HG03196 (cell line): Measurements from ENCODE around the gene GRB10.

Experiments used
- ATAC-seq: cut with Tn5 transposase; IDR thresholded peaks from one replicate; pipeline ENCODE4 v1.9.1; 2021; ENCODE audit not compliant: unreplicated experiment

GRB10 gene

DNA sequence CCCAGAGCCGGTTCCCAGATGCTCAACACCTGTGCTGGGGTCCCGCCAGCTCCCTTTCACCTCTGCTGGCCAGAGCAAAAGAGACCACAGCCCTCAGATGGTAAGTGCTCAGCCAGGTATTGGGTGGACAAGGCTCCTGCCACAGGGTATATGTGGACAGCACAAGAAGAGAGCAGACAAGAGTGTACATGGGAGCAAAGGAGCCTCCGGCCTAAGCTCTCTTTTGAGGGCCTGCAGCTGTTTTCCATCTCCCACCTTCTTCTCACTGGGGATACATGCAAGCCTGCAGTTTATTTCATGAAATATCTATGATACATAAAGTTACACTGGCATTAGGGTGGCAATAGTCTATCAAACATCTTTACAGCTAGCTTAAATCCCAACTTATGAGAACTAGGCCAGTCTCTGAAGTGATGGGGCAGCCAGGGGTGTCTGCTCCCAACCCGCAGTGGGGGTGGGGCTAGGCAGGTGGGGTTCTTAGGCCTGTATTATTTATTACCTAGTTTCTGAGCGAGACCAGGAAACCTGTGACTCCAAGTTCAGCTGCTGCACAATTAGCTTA, 167.1 kb downstream of the GRB10 start:
- ATAC-seq = no peak

DNA sequence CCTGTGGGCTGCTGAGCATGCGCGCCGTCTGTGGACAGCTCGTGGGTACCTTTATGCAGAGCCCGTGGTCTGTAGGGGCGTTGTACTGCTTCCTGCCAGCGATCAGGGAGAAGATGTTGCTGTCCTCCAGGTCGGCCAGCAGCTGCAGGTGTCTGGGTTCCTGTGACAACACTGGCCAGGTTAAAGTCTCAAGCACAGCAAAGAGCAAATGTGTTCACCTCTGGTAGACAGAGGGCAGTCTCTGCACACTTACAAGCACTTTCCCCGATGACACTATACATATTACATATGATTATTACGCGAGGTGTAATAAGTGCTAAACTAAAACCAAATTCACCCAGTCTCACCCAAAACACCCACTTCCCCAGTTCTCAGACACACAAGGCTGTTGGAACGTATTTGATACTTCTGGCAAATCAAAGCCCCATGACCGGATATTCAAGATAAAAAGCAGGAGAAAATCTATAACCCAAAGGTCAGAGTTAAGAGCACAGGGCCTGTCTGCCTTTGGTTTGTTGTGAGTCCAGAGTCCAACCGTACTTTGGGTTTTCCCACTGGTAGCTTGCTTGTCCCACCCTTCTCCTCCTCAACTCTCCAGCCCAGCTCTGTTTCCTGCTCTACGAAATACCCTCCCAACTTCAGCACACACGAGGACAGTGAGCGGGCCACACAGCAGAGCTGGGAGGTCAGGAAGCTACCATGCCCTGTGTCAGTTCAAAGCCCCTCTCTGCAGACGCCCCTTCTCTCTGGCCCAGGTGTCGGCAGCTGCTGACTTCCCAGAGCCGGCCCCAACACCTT, 167.8 kb downstream of the GRB10 start:
- ATAC-seq = no peak

DNA sequence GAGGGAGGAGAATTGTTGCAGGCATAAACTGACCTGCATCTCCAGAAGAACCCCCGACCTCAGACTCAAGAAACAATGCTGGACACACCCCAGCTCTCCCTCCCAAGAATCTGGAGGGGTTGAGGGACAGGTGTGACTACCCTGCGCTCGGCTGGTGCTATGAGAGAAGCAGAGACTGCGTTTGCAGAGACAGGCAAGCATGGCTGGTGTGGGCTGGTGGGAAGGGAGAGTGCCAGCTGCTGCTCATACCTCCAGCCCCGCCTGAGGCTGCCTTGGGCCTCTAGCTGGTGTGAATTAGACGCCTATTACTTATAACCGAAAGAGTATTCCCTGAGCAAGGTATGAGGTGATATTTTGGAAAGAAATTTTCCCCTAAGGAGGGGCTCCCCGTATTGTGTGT, 169.2 kb downstream of the GRB10 start:
- ATAC-seq = no peak

DNA sequence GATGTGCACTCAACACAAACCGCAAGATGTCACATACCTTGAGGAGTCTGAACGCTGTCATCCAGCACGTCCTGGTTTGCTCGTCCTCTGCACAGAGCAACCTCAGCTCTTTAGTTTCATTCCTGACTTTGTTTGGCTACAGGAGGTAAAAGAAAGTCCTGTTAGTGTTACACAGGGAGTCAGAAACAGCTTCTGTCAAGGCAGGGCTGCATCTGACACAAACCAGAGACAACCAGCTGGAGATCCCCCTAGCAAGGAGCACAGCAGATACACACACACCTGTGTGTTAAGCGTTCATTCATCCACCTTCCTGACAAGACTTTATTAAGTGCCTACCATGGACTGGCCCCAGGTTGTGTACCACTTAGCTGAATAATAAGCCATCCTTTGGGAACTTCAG, 170.0 kb downstream of the GRB10 start:
- ATAC-seq = no peak

DNA sequence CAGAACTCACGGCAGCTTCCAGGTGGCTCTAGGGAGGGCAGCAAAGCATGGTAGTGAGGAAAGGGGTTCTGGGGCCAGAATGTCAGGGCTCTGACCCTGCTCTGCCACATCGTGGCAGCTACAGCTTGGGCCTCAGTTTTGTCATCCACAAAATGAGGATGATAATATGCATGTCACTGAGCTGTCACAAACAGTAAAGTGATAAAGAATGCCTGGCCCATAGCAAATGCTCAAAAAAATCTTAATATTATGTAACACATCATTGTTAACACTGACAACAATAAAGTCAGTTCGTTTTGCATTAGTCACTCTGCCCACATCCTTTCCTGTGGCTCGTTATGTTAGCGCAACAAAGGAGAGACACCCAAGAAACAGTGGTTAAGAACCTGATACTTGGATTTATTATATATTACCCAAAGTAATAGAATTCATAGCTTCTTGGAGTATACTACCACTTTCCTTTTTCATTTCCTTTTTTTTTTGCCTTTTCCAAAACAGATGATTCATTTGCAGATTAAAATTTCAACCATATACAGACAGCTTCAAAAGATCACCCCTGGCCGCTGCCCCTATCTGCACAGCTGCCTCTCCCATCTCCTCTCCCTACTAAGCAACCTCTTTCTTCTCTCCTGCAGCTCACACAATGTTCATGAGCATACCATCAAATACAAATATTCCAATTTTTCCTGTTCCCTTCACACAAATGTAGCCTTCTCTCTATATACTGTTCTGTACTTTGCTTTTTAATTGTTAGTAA, 172.0 kb downstream of the GRB10 start:
- peak; percentile 78 for ATAC-seq

DNA sequence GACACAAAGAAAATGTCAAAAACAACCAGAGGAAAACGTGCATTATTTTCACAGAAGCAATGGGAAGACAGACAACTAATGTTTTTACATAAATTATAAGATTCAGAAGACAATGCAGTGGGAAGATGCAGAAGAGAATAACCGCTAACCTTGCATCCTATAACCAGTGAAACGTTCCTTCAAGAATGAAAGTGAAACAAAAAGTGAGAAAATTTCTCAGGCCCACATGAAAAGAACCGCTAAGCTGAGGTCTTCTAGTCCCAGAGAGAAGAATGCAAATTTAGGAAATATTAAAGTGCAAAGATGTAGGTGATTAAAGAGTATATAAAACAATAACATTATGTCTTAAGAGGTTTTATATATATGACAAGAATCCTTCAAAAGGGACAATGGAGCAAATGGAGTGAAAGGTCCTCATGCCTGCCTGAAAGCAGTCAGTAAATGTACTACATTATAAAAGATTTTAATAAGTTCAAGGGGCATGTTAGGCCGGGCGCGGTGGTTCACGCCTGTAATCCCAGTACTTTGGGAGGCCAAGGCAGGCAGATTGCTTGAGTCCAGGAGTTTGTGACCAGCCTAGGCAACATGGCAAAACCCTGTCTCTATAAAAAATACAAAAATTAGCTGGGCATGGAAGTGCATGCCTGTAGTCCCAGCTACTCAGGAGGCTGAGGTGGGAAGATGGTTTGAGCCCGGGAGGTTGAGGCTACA, 174.3 kb downstream of the GRB10 start:
- no peak for ATAC-seq

DNA sequence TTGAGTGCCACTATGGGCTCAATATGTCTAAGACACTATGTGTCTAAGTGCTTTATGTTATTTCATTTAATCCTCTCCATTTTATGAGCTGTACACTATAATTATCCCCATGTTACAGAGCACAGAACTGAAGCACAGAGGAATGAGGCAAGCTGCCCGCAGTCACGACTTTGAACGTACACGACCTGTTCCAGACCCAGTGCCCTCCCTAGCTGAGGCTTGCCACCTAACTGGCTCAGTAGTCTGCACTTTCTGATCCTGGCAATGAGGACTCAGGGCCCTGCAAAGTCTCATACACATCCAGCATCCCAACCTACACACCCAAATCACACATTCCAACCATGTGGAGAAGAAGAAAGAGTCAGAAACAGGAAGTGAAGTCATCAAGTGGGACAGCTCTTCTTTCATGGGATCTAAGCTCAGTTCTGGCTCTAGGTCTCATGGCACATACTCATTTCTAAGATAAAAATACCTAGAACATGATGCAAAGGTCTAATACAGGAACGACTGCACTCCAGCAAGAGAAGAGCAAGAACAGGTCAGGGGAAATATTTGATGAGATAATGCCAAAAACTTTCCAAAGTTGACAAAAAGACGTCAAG, 175.1 kb downstream of the GRB10 start:
- ATAC-seq = no peak

DNA sequence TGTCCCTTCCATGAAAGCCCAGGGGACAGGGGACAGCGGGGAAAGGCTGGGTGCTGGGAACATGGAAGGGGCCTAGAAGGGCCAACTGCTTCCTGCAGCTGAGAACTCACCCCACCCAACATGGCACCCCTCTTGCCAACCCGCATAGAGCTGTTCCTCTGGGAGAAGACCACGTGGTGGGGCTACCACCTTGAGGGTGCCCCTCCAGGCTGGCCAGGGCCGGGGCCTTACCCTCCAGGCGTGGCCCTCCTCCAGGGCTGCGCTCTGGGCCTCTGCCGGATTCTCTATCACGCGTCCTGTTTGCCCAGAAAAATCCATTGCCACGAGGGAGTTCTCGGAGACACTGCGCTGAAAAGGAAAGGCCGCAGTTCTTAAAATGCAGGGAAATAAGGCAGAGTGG, 177.6 kb downstream of the GRB10 start:
- ATAC-seq = no peak

DNA sequence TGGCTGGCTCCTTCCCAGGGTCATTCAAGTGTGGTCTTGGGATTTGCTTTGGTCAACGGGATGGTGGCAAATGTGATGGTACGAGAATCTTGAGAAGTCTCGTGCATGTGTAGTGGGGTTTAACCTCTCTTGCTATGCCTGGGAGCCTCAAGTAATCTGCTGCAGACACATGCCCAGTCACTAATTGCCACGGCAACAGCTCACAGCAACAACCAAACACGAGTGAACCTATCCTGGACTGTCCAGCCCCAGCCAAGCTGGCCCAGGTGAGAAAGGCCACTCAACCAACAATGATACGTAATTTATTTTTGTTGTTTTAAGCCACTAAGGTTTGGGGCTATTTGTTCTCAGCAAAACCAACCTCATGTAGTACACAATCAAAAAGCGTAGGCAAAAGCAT, 179.4 kb downstream of the GRB10 start:
- no peak for ATAC-seq

DNA sequence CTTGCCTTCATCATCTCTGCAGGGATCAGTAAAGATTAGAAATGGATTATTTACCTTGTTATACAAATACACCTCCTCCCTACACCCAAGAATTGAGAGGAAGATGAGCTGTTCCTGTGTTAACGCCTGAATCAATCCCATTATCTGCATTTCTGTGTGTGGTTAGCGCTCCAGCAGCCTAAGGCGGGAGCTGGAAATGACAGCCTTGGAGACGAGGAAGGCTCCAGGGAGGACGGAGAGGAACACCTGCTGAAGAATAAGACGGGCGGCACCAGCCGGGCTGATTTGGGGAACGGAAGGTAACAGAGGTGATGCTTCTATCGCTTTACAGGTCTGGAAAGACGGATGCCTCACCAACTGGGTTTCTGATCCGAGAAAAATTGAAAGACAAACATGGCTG, 183.3 kb downstream of the GRB10 start:
- ATAC-seq = no peak

DNA sequence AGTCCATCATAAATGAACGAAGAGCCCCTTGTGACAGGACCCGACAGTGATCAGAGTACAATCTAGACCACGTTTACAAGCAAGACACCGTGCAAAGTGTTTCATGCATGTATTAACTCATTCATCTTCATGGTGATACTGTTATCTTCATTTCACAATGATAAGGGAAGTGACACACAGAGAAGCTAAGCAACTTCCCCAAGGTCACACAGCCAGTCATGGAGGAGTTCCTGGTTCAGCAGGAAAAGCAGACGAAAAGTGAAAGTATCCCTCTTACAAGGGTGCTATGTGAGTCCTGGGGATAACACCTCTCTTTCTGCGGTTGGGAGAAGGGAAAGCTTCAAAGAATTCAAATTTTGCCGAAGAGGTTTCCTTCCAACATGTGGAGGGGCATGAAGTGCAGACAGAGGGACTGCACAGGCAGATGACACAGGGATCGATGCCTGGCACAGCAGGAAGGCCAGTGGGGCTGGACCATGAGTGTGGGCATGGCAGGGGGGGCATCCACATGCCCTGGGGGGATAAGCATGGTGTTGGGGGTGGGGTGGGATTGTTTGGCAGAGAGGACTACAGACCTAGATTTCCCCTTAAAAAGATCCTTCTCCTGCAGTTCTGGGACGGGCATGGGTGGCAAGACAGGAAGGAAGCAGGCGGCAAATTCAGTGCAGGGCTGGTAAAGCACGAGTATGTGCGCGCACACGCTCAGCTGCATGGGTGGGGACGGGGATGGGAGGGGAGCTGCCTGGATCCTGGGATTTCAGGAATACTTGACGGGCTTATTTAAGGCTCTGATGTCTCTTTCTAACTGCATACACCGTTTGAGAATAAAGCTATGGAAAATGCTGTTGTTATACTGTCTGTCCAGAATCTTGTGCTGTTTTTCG, 184.0 kb downstream of the GRB10 start:
- no peak for ATAC-seq

DNA sequence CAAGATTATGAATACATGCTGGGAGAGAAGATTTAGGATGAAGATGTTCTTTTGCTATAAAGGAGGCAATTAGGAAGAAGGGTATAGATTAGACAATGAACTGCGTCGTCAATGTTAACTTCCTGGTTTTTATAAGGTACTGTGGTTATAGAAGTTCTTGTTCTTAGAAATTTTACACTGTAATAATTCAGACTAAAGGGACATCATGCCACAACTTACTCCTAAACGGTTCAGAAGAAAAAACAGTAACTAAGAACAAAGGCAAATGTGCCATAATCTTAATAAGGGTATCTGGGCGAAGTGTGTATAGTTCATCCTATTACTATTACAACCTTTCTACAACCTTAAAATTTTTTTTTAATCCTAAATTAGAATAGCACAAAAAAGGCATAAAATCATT, 186.2 kb downstream of the GRB10 start:
- ATAC-seq = no peak

DNA sequence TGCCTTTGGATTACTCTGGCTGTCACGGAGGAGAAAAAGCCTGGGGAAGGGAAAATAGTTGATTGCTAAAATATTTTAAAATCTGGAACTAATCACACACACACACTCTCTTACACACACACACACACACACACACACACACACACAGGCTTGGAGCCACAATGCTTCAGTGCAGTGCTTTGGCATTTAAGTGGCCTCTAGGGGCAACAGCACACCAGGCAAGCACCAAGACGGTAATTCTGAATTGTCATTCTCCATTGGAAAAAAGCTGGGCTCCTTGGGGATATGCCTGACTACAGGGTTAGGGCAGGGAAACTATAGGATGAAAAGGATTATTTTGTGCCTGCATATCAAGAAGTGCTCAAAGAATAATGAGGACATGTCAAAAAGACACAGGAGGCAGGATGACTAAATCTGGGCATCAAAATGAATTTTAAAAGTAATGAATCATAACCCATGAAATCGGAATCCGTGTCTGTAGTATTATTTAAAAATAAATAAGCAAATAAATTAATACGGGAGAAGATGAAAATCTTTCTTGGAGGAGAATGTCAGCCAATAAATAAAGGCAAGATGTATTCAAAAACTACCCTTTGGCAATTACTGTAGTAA, 187.1 kb downstream of the GRB10 start:
- peak; percentile 10 for ATAC-seq

DNA sequence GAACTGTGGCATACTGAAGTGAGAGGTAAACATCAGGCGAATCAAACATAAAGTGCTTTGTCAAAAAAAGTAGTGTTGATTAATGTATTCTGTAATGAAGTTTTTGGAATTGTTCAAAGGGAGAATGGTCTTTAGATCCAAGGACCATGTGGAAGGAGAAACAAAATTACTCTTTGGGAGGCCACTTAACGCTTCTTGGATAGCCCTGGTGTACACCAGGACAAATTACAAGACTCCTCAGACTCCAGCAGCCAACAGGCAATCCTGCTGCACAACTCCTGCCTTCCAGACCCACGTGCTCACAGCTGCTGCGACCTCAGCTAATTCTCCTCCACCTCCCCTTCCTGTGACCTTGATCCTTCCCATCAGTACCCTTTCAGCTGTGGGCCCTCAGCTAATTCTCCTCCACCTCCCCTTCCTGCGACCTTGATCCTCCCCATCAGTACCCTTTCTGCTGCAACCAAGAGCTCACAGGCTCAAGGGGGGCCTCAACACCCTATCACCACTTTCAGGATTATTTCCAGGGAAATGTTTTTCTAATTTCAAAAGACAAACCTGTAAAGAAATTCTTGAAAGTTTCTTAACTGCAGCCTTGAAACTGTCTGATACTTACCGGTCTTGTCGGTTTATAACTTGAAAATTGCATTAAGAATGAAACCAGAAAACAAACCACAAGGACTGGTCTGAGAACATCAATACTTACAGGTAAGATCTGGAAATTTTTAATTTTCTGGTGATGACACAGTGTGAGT, 187.8 kb downstream of the GRB10 start:
- peak; percentile 59 for ATAC-seq

DNA sequence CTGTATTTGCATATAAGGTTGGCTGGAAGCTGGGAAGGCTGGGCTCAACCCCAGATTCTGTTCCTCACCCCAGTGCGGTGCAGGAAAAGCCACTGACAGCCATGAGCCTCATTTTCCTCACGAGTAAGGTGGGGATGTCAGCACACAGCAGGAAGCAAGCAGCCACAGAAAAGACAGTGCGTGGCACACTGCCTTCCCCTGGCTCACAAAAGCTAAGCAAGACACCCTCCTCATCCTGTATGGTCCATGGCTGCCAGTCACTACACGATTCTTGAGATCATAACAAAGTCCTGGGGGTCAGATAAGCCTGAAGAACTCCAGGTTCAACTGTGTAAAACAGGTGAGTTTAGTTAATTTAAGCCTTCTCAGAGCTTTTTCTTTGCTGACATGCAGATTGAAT, 188.6 kb downstream of the GRB10 start:
- no peak for ATAC-seq

DNA sequence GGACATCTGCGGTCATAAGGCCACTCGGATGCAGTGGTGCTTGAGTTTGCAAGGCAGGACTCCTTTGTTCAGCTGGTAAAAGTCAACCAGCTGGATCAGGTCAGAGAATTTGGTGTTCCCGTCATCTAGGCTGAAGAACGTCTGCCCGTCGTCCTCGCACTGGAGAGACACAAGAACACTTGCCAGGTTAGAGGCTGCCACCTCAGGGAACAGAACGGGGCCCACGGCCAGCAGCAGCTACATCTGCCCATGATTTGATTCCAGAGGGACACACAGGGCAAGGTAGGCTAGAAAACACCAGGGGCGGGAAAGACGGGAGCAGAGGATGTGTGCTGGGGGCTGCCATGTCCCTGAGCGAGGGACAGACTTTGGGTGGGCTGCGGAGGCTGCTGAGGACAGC, 189.8 kb downstream of the GRB10 start:
- no peak for ATAC-seq

DNA sequence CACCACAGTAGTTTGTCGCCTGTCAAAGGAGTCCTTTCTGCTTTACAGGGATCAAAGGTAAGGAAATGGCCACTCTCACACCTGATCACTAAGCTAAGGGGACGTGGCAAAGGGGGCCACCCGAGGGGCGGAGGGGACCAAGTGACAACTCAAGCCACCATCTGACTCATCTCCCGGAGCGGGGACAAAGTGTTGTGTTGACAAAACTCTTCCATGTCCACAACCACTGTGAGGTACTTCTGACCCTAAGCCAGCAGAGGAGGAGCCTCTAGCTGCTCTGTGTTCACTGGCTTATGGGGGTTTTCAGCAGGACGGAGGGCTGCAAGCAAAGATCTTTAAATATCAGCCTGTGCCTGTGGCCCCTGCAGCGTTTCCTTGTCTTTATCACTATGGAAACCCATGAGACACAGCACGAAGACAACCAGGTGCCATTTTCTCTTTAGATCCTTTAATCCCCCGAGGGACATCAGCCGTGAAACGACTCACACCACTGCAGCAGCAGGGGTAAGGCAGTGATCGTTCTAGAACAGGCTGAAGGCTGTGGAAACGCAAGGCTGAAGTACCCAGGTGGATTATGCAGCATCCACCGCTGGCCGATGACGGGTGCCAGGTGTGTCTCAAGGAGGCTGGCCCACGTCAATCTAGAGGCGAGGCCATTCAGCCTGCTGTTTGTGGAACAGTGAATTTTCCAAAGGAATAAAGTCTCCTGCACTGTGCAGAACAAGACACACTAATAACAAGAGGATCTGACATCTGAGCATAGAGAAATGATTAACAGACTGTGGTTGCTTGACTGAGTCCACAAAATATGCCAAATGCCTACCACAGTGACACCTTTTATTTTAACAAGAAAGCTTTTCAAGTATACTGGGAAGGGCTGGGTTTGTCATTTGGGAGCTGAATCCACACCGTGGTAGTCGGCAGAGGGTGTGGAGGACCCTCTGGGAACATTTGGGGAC, 190.9 kb downstream of the GRB10 start:
- peak; percentile 57 for ATAC-seq

DNA sequence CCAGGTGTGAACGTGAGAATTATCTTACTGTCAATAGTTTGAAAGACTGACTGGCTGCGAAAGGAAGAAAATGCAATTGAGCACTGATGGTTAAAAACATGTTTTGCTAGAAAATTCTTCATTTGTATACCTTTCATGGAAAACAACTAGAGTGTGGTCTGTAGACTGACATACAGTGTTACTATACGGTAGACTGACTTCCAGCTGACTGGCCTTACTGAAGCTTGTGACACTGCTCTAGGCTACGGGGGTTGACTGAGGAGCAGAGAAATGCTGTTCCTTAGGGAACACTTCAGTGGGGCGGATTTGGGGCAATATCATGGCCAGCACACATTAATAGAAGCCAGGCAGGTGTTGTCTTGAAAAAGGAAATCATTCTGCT, 191.6 kb downstream of the GRB10 start:
- no peak for ATAC-seq
